Measurements from ENCODE around the gene FCHSD1. TPM values are rescaled to one million over a fixed set of nuclear protein-coding genes. Genes with fewer than 3 reads are reported as not detected.

The FCHSD1 gene
- total and polyA plus RNA-seq, 7 donors, result 3.0 to 31.3 (median 17.9) TPM

DNA sequence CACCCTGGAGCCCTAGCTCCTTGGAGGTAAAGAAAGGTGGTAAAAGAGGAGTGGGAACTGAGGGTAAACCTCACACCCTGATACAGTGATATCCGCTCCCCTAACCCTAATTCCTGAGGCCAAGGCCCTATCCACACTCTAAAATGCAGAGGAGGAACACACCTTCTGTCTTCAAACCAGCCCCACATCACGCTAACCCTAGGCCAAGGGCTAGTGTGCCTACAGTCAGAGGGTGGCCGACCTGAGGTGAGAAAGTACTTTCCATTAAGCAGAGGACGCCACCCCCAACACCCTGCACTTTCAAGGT, 15.2 kb downstream of the FCHSD1 start:
- H3K27ac ChIP-seq, result peak overlapping the region; percentile 75 to 84 (median 77)

DNA sequence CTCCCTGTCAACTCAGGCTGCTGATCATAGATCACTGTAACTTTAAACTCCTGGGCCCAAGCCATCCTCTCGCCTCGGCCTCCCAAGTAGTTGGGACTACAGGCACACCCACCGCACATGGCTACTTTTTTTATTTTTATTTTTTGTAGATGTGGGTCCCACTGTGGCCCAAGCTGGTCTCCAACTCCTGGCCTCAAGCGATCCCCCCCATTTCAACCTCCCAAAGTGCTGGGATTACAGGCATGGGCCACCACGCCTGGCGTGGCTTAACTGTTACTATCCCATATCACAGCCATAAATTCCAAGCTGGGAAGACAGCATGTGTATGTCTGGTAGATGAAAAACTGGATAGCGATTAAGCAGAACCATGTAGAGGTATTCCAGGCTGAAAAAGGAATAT, 15.6 kb downstream of the FCHSD1 start:
- H3K27ac ChIP-seq, result peak overlapping the region in 2 of 4 donors; percentile 76 to 84
- H3K36me3 ChIP-seq, result peaks cover 0 to under 1% (median 0%) of the 10 kb centered on the region in 4 donors
- peaks cover 0 to 17% (median 7%) of the 10 kb centered on the region in 3 donors for H3K27me3 ChIP-seq
- H3K4me3 ChIP-seq, result peak overlapping the region; percentile 72 to 88 (median 80)
- H3K9me3 ChIP-seq, result no peaks in the 10 kb centered on the region
- peaks cover 0 to 42% (median 30%) of the 10 kb centered on the region in 4 donors for H3K4me1 ChIP-seq
- DNase-seq, result no peak
- intact Hi-C loops (cut with DNase I), result loop anchor here (1.0 kb wide), 1 partner anchor 16 kb away; no protein-coding TSS in a partner anchor
- 50 to 69% methylated on average over 7 of the region's 7 CpGs for WGBS, 2 donors
- TF ChIP-seq EP300 (IDR thresholded peaks at IDR 0.05) (no peak), POLR2A (IDR thresholded peaks at IDR 0.05) (no peak), POLR2AphosphoS5 (IDR thresholded peaks at IDR 0.05) (no peak)
- TF ChIP-seq, protein P1, sequence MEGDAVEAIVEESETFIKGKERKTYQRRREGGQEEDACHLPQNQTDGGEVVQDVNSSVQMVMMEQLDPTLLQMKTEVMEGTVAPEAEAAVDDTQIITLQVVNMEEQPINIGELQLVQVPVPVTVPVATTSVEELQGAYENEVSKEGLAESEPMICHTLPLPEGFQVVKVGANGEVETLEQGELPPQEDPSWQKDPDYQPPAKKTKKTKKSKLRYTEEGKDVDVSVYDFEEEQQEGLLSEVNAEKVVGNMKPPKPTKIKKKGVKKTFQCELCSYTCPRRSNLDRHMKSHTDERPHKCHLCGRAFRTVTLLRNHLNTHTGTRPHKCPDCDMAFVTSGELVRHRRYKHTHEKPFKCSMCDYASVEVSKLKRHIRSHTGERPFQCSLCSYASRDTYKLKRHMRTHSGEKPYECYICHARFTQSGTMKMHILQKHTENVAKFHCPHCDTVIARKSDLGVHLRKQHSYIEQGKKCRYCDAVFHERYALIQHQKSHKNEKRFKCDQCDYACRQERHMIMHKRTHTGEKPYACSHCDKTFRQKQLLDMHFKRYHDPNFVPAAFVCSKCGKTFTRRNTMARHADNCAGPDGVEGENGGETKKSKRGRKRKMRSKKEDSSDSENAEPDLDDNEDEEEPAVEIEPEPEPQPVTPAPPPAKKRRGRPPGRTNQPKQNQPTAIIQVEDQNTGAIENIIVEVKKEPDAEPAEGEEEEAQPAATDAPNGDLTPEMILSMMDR (IDR thresholded peaks at IDR 0.05), result no peak

More for the DNA sequence above, 15.2 kb downstream of the FCHSD1 start:
- WGBS, 2 donors, result 1 to 9% methylated on average over 4 of the region's 4 CpGs
- no peak for DNase-seq
- Histone ChIP-seq H3K27me3 (peaks cover 0 to 17% (median 7%) of the 10 kb centered on the region in 3 donors), H3K4me3 (peak overlapping the region; percentile 72 to 88 (median 80)), H3K36me3 (peaks cover 0 to 4% (median under 1%) of the 10 kb centered on the region in 4 donors), H3K9me3 (no peaks in the 10 kb centered on the region), H3K4me1 (peaks cover 0 to 42% (median 30%) of the 10 kb centered on the region in 4 donors)
- intact Hi-C loops (cut with DNase I), result loop anchor here (1.0 kb wide), 1 partner anchor 17 kb away; no protein-coding TSS in a partner anchor
- TF ChIP-seq, protein P1 (IDR thresholded peaks at IDR 0.05), result no peak
- TF ChIP-seq POLR2A (IDR thresholded peaks at IDR 0.05), result no peak
- TF ChIP-seq POLR2AphosphoS5 (IDR thresholded peaks at IDR 0.05), result no peak
- TF ChIP-seq EP300 (IDR thresholded peaks at IDR 0.05), result no peak

DNA sequence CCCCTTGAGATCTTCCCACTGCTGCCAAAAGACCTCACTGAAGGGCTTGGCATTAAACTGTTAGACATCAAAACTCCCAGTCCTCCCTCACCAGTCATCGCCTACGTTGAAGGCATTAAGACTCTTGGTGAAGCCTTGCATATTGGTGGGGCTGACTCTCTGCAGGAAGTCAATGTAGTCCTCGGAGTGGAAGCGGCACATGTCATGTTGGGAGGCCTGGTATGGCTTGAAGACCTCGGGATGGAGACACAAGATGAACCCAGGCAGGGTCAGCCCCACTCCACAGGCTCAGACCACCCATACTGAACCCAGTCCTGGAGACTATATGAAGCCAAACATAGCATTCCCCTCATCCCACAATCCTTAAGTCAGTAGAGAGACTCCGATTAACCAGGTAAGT, 16.5 kb downstream of the FCHSD1 start:
- no peak overlapping the region for H3K4me3 ChIP-seq
- H3K27ac ChIP-seq, result no peak overlapping the region
- TF ChIP-seq EP300 (IDR thresholded peaks at IDR 0.05) (no peak), POLR2AphosphoS5 (IDR thresholded peaks at IDR 0.05) (no peak), POLR2A (IDR thresholded peaks at IDR 0.05) (no peak)
- TF ChIP-seq, protein P1 (IDR thresholded peaks at IDR 0.05), result no peak
- H3K27me3 ChIP-seq, result peaks cover 0 to 17% (median 7%) of the 10 kb centered on the region in 3 donors
- peaks cover 0 to 42% (median 30%) of the 10 kb centered on the region in 4 donors for H3K4me1 ChIP-seq
- H3K36me3 ChIP-seq, result peaks cover 0 to 4% (median 1%) of the 10 kb centered on the region in 4 donors
- no peak for DNase-seq
- intact Hi-C loops (cut with DNase I), result no loop called here
- H3K9me3 ChIP-seq, result no peaks in the 10 kb centered on the region
- 91 to 93% methylated on average over 6 of the region's 6 CpGs for WGBS, 2 donors

DNA sequence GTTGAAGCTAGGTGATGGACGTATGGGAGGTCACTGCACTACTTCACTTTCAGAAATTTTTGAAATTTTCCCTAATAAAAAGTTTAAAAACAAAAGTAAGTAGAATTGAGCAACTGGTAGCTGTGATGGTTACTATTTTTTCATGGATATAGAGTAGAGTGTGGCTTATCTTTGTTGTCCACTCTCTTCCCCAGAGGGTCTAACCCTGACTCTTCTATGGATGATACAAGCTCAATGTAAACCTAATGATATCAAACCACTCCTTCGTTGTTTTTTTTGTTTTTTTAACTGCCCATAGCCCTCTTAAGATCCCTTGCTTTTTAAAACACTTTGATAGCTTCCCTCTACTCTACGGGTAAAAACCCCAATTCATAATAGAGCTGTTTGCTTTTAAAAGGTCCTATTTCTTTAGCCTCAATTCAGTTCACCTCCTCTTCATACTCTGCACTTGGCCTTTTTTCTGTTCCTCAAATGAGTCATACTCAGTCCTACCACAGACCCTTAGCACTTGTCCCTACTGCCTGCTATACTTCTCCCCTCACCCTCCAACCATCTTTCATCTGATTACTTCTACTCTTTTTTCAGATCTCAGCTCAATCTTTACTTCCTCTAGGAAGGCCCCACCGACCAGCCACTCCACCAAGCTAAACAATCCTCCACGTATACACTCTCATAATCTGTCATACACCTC, 17.2 kb downstream of the FCHSD1 start:
- intact Hi-C loops (cut with DNase I), result no loop called here
- Histone ChIP-seq H3K4me1 (peaks cover 0 to 42% (median 30%) of the 10 kb centered on the region in 4 donors), H3K4me3 (no peak overlapping the region), H3K36me3 (peaks cover under 1 to 11% (median 7%) of the 10 kb centered on the region in 4 donors), H3K27me3 (peaks cover 0 to 16% (median 7%) of the 10 kb centered on the region in 3 donors), H3K27ac (no peak overlapping the region), H3K9me3 (no peaks in the 10 kb centered on the region)
- 67 to 78% methylated on average over 5 of the region's 5 CpGs for WGBS, 2 donors
- DNase-seq, result no peak
- TF ChIP-seq POLR2AphosphoS5 (IDR thresholded peaks at IDR 0.05) (no peak), EP300 (IDR thresholded peaks at IDR 0.05) (no peak), POLR2A (IDR thresholded peaks at IDR 0.05) (no peak)
- TF ChIP-seq, protein P1 (IDR thresholded peaks at IDR 0.05), result no peak
